Activated CD4-positive, alpha-beta T cell treated with anti-CD3 and anti-CD28 coated beads, Interleukin-2, amount 50 U/mL, for 1 hour (primary cell): ENCODE data around the gene FIGNL1.

ENCODE experiments used
- DNase-seq: peaks from one replicate; pipeline ENCODE4 v3.0.0-alpha.2; 2020

FIGNL1 gene, protein sequence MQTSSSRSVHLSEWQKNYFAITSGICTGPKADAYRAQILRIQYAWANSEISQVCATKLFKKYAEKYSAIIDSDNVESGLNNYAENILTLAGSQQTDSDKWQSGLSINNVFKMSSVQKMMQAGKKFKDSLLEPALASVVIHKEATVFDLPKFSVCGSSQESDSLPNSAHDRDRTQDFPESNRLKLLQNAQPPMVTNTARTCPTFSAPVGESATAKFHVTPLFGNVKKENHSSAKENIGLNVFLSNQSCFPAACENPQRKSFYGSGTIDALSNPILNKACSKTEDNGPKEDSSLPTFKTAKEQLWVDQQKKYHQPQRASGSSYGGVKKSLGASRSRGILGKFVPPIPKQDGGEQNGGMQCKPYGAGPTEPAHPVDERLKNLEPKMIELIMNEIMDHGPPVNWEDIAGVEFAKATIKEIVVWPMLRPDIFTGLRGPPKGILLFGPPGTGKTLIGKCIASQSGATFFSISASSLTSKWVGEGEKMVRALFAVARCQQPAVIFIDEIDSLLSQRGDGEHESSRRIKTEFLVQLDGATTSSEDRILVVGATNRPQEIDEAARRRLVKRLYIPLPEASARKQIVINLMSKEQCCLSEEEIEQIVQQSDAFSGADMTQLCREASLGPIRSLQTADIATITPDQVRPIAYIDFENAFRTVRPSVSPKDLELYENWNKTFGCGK

DNA sequence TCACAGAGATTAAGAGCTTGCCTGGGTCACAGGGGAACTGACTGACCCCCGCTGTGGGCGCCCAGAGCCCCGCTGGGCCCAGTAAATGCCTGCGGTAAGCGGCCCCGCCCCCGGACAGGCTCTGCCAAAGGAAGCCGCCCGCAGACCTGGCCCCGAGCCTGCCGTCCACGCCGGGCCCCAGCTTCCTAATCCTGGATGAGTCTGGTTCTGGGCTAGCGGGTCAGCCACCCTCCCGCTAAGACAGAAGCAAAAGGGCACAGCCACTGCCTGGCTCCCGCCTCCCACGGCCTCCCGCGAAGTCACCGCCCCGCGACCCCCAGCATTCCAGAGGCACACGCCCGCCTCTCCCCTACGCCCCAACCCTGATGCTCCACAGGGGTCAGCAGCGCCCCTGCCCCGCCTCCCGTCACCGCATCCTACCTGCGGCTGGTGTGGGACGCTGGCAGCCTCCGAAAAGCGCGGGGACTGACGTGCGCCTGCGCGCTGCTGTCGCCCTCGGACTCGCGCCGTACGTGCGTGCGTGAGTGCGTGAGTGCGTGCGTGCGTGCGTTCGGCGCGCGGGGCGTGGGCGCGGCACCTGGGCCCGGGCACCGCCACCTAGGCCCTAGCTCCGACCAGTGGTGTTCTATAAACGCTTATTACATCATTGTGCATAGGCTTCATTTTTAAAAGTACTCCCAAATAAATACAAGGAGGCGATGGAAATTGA, at the start of gene FIGNL1:
FIGNL1 (minus strand) TSS at position 470 of the 709 bp plus-strand sequence. CDS start 3,063 bp downstream, outside the sequence.
- DNase-seq, result peak; percentile 74

DNA sequence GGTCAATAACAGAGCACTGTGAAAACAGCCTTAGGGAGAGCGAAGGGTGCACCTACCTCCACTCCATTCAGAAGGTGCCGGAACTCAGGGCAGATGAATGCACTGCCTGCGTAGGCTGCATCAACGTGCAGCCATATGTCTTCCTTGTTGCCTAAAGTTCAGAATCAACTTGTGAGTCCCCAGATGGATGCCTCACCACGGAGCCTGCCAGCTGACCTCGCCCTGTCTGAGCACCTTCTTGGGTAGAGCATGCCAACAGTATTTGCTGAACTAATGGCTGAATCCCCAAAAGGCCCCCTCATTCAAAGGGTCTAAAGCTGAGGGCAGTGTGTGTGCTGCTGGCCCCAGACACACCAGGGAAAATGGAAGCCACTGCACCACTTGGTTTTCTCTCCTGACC, 48.9 kb upstream of the FIGNL1 start:
- DNase-seq, result no peak

- DNase-seq, result no peak
Observed at GRCh38 chr7:50497968-50498367, 47.8 kb upstream of the FIGNL1 start.

DNA sequence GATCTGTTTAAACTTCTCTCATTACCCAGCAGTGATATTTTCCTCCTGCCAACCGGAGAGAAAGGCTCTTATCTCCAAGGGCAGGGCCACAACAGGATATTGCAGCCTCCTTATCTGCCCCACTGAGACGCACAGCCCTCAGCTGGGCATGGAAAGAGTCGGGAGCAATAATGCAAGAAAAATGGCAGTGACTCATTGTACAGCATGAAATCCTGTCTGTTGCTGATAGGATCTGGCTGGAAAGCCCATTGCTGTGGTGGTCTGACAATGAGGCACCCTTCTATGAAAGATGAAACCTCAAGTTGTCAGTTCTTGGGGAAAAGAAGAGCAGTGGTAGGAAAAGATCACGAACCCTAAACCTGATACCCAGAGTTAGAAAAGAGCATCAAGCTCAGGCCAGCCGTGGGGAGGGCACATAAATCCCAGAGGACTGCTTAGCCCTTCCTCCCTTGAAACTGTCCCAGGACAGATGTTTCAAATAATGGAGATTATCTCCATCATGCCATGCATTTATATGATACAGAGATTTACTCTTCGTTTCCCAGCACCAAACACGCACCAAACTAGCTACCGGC, 47.0 kb upstream of the FIGNL1 start:
- no peak for DNase-seq

- no peak for DNase-seq
Observed at GRCh38 chr7:50496569-50496968, 46.4 kb upstream of the FIGNL1 start.

- DNase-seq, result no peak
Observed at GRCh38 chr7:50495746-50496145, 45.6 kb upstream of the FIGNL1 start.

DNA sequence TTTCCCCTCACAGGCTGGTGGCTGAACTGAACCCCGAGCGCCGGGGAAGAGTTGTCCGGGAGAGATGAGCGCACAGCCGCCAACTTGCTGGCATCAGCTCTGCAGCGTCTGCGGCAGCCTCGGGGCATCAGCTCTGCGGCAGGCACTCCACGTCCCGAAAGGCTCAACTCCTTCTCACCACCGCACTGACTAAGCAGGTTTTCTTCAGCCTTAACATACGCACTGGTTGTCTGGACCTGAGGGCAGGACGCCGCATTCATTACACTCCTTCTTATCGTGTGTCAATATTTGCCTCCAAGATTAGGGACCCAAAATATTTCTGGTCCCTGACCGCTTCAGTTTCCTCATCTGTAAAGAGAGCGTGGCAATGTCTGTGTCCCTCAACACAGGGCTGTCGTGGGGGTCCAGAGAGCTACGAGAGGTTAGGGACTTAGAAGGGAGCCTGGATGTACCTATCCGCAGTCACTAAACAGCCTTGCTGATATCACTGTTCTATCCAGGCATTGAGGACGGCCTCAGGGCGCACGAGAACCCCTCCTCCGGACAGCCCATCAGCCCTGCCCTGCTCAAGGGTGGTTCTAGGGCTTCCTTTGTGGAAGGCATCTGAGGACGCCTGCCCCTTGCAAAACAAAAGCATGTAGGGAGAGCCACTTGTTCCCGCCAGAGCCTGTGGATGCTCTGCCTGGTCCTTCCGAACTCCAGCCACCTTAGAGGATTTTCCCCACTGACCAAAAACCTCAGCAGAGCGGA, 42.8 kb upstream of the FIGNL1 start:
- DNase-seq, result no peak

DNA sequence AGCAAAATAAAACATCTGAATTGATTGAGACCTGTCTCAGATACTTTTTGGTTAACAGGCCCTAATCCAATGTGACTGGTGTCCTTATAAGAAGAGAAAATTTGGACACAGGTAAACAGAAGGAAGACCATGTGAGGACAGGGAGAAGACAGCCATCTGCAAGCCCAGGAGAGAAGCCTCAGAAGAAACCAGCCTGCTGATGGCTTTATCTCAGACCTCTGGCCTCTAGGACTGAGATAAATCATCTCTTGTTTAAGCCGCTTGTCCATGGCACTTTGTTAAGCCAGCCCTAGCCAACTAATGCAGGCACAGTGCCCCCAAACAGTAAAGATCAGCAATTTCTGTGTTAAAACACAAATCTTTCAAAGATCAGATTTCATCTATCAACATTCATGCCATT, 41.8 kb upstream of the FIGNL1 start:
- DNase-seq, result no peak

- no peak for DNase-seq
Observed at GRCh38 chr7:50491209-50491608, 41.1 kb upstream of the FIGNL1 start.

GRCh38 chr7:50488379-50488778, 38.2 kb upstream of the FIGNL1 start:
- no peak for DNase-seq

- no peak for DNase-seq
Observed at GRCh38 chr7:50486512-50486911, 36.4 kb upstream of the FIGNL1 start.

- DNase-seq, result no peak
Observed at GRCh38 chr7:50481867-50482266, 31.7 kb upstream of the FIGNL1 start.

GRCh38 chr7:50480797-50481196, 30.6 kb upstream of the FIGNL1 start:
- no peak for DNase-seq

DNA sequence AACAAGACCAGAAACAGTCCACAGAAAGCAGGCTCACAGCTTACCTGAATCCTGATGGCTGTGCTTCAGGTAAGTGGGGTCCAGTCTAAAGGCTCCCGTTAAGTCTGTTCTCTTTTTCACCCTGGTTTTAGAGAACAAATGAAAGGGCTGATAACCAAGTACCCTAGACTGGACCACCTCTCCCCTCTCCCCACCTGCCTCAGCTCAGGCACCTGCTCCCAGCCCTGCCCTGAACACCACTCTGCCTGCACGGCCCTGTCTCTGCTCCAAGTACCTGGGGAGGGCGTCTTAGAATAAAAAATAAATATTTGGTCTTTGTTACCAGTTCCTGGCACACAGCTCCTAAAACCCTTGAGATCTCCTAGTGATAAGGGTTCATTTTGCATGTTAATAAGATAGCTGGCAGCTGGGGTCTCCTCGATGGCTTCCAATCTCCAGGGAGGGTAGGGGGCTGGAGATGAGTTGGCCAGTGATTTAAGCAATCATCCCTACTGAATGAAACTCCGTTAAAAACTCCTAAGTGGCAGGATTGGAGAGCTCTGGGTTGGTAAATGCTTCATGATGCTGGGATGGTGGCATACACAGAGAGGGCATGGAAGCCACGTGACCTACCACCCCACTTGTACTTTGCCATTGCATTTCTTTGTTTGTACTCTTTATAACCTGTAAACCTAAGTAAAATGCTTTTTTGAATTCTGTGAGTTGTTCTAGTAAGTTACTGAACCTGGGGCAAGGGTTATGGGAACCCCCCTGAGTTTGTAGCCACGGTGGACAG, 29.8 kb upstream of the FIGNL1 start:
- no peak for DNase-seq

GRCh38 chr7:50477640-50478039, 27.5 kb upstream of the FIGNL1 start:
- DNase-seq, result no peak

GRCh38 chr7:50476953-50477625, 26.9 kb upstream of the FIGNL1 start:
- DNase-seq, result no peak

DNA sequence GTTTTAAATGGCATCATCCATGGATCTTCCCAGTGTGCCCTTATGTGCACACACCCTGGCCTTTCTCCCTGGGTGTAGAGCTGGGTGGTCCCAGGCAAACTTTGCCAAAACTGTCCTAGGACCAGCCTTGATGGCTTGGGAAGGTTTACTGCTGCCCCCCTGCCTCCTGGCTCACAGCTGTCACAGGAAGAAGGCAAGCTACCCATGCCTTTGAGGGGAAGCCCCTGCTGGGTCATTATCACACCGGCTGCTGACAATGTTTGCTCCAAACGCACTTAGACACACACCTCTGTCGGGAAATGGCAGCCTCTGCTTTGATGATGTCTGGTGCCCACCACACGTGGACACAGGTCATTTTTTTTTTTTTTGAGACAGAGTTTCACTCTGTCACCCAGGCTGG, 25.2 kb upstream of the FIGNL1 start:
- no peak for DNase-seq

GRCh38 chr7:50474382-50475160, 24.4 kb upstream of the FIGNL1 start:
- no peak for DNase-seq

GRCh38 chr7:50473531-50473930, 23.4 kb upstream of the FIGNL1 start:
- no peak for DNase-seq

DNA sequence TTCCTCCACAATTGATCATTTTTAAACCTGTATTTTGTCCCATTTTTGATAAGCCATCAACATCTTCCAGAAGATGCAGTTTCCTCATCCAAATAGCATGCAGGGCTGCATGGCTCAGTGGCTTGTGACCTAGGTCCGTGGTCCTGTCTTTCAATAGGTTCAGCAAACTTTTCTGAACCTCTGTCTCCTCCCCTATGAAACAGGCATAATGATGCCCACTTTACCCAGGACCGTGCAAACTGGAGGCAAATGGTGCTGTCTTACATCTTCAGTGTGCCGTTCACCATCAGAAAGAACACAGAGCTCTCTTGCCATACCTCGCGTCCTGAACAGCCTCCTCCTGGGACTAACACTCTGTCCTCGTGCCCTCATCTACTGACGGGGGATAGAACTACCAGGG, 22.3 kb upstream of the FIGNL1 start:
- no peak for DNase-seq
